DMS114 treated with DMSO at 0.1 percent for 48 hours (cell line): Measurements from ENCODE around the gene GPR75.
"Not testable (repeated sequence)": the region's sequence is repeated elsewhere in the genome, so short reads cannot be mapped to it uniquely, and the experiment has no call there.

Experiments
- DNase-seq: peaks from one replicate; lab custom pipeline; 2025; ENCODE audit not compliant: unreplicated experiment; lab: John Stamatoyannopoulos, UW

GPR75 gene

DNA sequence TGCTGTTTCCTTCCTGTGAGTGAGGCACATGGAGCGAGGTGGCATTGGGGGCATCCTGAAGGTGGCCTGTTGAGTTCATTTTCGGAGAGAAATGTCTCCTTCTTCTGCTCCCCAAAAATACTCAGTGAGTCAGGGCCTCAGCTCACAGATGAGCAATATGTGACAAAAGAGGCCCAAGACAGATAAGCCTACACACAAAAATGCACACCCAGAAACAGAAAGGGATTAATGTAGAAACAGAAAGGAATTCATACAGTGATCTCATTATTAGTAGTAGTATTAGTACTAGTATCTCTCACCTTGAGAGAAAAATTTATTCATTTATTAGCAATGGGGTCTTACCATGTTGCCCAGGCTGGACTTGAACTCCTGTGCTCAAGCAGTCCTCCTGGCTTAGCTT, 5.1 kb downstream of the GPR75 start:
- no peak for DNase-seq

DNA sequence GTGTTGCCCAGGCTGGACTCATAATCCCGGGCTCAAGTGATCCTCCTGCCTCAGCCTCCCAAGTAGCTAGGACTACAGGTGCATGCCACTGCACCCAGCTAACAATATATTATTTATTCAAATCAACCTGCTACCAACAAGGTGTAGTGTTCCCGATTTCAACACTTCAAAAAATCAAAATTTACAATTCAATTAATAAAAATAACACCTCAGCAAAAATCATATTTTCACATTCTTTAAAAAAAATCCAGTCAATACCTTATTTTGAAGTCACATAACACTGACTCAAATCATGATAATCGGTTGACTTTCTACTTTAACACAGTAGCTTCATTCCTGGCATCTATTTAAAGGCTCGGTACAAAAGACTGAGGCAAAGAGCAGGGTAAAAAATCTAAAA, 7.2 kb downstream of the GPR75 start:
- DNase-seq = no peak

GRCh38 chr2:53851052-53851757, 8.6 kb downstream of the GPR75 start:
- not testable (repeated sequence) for DNase-seq

DNA sequence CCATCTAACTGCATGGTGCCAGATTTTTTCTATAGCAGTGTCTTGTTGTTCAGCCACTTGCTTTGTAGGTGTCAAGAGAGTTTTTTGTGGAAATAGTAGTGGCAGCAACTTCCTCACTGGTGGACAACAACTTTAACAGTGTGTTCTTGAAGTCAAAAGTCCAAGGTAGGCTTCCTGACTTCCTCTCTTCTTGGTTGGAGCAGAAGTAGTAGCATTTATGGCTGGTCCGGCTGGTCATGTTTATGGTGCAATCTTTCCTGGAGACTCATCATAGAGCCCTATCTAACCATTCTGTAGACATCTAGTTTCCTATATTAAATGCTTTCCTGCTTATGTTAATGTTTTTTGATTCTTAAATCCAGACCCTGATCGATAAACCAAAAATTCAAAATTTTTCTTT, 11.7 kb downstream of the GPR75 start:
- DNase-seq = no peak

DNA sequence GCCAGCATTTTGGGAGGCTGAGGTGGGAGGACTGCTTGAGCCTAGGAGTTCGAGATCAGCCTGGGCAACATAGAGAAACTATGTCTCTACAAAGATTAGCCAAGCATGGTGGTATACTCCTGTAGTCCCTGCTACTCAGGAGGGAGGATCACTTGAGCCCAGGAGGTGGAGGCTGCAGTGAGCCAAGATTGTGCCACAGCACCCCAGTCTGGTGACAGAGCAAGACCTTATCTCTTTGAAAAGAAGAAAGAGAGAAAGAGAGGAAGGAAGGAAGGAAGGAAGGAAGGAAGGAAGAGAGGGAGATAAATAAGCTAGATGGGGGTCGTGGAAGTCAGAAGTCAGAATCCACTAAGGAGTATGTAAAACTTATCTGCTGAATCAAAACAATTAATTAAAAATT, 16.2 kb downstream of the GPR75 start:
- no peak for DNase-seq

DNA sequence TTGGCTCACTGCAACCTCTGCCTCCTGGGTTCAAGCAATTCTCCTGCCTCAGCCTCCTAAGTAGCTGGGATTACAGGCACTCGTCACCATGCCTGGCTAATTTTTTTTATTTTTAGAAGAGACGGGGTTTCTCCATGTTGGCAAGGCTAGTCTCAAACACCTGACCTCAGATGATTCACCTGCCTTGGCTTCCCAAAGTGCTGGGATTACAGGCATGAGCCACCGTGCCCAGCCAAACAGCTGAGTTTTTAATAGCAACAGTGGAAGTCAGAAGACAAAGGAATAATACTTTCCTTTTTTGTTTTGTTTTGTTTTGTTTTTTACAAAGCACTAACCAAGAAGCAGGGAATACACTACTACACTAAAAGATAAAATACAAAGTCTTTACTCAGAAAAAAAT, 16.9 kb downstream of the GPR75 start:
- DNase-seq = no peak

DNA sequence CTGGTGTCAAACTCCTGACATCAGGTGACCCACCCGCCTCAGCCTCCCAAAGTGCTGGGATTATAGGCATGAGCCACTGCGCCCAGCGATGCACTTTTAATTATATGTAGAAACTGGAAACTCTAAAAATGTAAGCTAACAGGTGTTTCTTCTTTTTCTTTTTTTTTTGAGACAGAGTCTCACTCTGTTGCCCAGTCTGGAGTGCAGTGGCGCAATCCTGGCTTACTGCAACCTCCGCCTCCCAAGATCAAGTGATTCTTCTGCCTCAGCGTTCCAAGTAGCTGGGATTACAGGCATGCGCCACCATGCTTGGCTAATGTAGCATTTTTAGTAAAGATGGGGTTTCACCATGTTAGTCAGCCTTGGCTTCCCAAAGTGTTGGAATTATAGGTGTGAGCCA, 18.1 kb downstream of the GPR75 start:
- not testable (repeated sequence) for DNase-seq

- no peak for DNase-seq
Measured at GRCh38 chr2:53840580-53840979, 19.2 kb downstream of the GPR75 start.

- not testable (repeated sequence) for DNase-seq
Measured at GRCh38 chr2:53829980-53830290, 29.8 kb downstream of the GPR75 start.

- DNase-seq = no peak
Measured at GRCh38 chr2:53829273-53829979, 30.3 kb downstream of the GPR75 start.

GRCh38 chr2:53828331-53828730, 31.4 kb downstream of the GPR75 start:
- no peak for DNase-seq

DNA sequence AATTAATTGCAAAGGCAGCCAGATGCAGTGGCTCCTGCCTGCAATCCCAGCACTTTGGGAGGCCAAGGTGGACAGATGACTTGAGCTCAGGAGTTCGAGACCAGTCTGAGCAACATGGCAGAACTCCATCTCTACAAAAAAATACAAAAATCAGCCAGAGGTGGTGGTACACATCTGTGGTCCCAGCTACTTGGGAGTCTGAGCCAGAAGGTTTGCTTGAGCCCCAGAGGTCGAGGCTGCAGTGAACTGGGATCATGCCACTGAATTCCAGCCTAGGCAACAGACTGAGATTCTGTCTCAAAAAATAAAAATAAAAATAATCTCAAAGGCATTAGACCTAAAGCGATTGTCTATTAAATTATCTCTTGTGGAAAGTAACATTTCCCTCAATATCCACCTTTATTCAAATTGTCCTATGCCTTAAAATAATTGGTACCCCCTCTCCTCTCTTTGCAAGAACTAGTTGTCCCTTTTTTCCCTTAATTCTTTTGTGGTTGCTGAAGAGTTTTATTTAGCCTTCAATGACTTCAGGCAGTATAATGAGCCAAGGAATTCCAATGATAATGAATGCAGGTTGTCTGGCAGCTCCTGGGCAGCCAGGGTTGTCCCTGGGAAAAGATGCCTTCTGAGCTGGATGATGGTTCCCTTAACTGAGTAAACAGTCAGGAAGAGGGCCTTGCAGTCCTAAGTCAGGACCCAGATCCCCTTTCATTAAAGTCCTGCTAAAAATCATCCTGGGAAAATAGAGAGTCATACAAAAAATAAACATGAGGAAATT, 32.2 kb downstream of the GPR75 start:
- DNase-seq = no peak

GRCh38 chr2:53826587-53827397, 33.0 kb downstream of the GPR75 start:
- DNase-seq = no peak

DNA sequence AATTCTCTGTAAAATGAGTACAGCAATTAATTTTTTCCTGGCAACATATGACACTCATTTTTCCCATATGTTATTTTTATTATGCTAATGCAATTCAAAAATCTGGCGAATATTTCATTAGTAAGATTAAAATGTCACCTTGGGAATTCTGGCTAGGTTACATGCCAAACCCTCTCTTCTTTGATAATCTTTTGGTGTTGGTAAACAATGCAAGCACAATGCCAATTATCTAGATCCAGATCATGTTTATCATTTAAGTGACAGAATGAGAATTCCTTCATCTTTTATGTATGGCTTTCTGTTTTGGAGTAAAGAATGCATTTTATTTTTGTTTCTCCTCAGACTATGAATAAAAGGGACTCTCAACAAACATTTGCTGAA, 33.7 kb downstream of the GPR75 start:
- DNase-seq = no peak

DNA sequence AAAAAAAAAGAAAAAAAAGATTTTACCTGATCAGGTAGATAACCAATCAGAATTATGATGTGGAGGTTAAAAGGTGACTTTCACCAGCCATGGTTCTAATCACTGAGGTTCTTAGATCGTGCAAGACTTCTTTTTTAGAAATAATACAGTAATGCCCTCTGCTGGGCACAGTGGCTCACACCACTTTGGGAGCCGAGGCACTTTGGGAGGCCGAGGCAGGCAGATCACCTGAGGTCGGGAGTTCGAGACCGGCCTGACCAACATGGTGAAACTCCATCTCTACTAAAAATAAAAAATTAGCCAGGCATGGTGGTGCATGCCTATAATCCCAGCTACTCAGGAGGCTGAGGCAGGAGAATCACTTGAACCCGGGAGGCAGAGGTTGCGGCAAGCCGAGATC, 36.1 kb downstream of the GPR75 start:
- not testable (repeated sequence) for DNase-seq

- no peak for DNase-seq
Measured at GRCh38 chr2:53821810-53822209, 38.0 kb downstream of the GPR75 start.

GRCh38 chr2:53820711-53821110, 39.1 kb downstream of the GPR75 start:
- no peak for DNase-seq

- DNase-seq = no peak
Measured at GRCh38 chr2:53820048-53820447, 39.7 kb downstream of the GPR75 start.

GRCh38 chr2:53819634-53820033, 40.1 kb downstream of the GPR75 start:
- DNase-seq = no peak

DNA sequence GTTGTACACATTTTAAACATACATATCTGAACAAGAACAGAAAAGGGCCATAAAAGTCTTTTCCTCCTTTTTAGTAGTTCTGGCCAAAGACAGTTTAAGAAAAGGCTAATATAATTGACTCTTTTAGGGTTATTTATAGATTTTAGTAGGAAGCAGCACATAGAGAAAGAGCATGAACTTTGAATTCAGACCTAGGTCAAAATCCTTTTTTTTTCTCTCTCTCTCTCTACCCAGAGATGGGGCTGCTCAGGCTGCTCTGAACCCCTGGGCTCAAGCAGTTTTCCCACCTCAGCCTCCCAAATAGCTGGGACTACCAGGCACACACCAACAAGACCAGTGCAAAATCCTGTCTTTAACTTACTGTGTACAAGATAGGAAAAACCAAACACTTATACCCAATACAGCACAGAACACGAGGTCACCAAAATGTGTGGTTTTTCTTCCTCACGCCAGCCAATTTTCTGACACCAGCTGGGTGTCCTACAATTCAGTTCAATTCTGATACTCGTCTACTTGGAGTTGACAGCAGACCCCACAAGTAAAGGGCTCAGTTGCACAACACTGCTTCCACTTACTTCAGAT, 40.8 kb downstream of the GPR75 start:
- no peak for DNase-seq

- DNase-seq = no peak
Measured at GRCh38 chr2:53813151-53813550, 46.6 kb downstream of the GPR75 start.
